Amygdala (tissue), 56 donors: ENCODE data around the gene RNF138.
A peak's percentile ranks its signal among the peaks of the same experiment; 100 is the strongest.
"Not testable (repeated sequence)": the region's sequence is repeated elsewhere in the genome, so short reads cannot be mapped to it uniquely, and the experiment has no call there.

Source experiments
- DNase-seq, 56 donors: peaks; one replicate each; lab custom pipeline; 2025; lab: John Stamatoyannopoulos, UW

The RNF138 gene

DNA sequence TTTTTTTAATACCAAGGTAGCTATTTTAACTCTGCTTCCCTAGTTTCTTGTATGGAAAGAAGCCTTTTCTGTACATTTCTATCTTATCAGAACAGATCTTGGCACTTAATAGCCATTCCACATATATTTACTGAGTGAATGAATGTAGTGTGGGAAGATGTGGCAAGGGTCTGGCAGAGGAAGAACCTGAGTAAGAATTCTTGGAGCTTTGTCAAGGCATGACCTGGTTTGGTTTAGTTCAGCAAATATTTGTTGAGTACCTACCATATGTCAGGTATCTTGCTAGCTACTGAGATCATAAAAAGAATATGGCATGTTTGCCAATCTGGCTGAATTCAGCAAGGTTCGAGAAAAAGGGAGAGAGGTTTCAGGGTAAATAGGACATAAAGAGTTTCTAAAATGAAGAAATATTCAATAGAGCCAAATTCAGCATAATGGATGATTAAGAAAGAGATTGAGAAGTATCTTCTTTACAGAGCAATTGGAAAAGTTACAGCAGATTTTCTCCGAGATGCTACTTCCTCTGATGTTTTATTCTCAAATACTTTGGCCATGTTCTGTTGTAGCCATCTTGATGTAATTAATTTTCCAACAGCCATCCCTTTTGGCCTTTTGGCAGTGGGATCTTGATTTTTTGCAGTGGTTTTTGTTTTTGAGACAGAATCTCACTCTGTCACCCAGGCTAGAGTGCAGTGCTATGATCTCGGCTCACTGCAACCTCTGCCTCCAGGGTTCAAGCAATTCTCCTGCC lies 76.5 kb downstream of the RNF138 start:
- DNase-seq: no peak

DNA sequence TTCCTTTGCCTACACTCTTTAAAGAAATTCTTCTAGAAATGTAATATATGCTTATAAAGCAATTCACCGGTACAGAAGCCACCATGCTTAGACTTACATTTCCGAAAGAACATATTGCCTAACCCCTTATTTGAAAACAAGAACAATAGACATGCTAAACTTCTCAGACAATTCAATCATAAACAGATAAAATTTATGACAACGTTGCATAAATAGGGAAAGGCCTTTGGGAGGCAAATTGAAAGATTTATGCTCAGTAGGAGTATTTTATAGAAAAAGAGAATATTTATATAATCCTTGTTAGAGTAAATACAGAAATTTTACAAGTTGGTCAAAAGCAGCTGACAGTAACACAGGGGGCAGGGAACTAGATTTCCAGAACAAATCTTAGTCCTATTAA lies 82.0 kb downstream of the RNF138 start:
- no peak for DNase-seq

DNA sequence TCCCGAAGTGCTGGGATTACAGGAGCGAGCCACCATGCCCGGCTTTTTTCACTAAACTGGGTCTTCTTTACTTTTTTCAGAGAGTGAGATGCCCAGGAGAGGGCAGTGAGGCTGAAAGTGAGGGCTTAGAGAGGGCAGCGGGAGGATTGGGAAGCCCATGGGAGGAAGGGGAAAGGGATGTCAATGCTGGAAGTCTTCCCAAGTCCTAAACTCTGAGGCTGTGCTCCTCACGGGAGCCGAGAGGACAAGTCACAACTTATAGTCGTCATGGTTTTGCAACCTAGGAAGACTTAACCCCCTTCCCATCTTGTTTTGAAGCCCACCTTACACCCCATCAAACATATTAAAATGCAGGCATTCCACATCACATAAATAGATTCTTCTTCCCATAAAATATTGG lies 83.0 kb downstream of the RNF138 start:
- DNase-seq: no peak

- DNase-seq: peak in 19 of 56 donors; percentile 1 to 25 (median 7)
These were observed 83.6 kb downstream of the RNF138 start for GRCh38 chr18:32175265-32175664.

DNA sequence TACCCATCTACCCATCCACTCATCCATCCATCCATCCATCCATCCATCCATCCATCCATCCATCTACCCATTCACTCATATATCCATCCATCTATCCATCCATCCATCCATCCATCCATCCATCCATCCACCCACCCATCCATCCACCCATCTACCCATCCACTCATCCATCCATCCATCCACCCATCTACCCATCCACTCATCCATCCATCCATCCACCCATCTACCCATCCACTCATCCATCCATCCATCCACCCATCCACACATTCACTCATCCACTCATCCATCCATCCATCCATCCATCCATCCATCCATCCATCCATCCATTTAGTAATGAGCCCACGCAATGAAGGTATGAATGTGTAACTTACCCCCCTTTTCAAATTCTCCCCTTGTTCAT lies 85.1 kb downstream of the RNF138 start:
- DNase-seq: not testable (repeated sequence)

DNA sequence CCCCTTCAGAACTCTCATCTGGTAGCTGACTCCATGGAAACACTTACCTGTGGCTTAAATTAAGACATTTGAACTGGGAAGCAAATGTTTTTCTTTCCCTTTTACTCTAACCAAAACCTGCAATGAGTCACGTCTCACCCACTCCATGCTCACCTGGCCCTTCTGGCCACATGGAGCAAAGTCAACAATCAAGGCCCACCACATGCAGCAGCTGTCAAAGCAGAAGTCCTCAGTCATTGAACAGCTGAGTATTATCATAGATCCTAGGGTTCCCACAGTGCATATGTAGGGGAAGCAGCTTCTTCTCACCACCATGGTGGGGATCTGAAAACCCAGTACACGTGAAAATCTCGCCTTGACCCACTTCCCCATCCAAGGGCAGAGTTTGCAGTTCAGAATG lies 85.9 kb downstream of the RNF138 start:
- DNase-seq: no peak
